Heart right ventricle (tissue), 16 donors: Measurements from ENCODE around the gene PCDH15. TPM values are rescaled to one million over a fixed set of nuclear protein-coding genes. Genes with fewer than 3 reads are reported as not detected.

Source experiments
- ATAC-seq, 8 donors: fragments of 200-7000 bp; cut with Tn5 transposase; one replicate each; pipeline ENCODE4 v1.9.1; 2020; ENCODE audit warnings: mild to moderate bottlenecking in 8 of 8, moderate library complexity in 8 of 8, moderate number of reproducible peaks in 1 of 8
- DNase-seq, 2 donors: peaks; one replicate each; pipeline ENCODE4 v3.0.0-alpha.2; 2020
- H3K27ac ChIP-seq, 10 donors: fragments of 200-600 bp; sonication (generic) in 2 of 10; one replicate each; pipeline versions ENCODE4 v1.5.0 to v1.8.0; 2020 to 2022; ENCODE audit warnings: mild to moderate bottlenecking in 3 of 10
- H3K27me3 ChIP-seq, 7 donors: fragments of 200-600 bp; one replicate each; pipeline ENCODE4 v1.8.0; 2021 to 2022; ENCODE audit warnings: mild to moderate bottlenecking in 2 of 7
- H3K36me3 ChIP-seq, 9 donors: fragments of 200-600 bp; sonication (generic) in 1 of 9; one replicate each; pipeline versions ENCODE4 v1.5.0 to v1.8.0; 2020 to 2022; ENCODE audit warnings: mild to moderate bottlenecking in 2 of 9
- H3K4me1 ChIP-seq, 9 donors: fragments of 200-600 bp; sonication (generic) in 1 of 9; one replicate each; pipeline versions ENCODE4 v1.5.0 to v1.8.0; 2020 to 2022; ENCODE audit warnings: mild to moderate bottlenecking in 4 of 9
- H3K4me3 ChIP-seq, 10 donors: fragments of 200-600 bp; sonication (generic) in 2 of 10; one replicate each; pipeline versions ENCODE4 v1.5.0 to v1.8.0; 2020 to 2022; ENCODE audit warnings: mild to moderate bottlenecking in 7 of 10, moderate library complexity in 2 of 10
- H3K9me3 ChIP-seq, 11 donors: fragments of 200-600 bp in 10 of 11; sonication (generic) in 2 of 11; one replicate each; pipeline versions ENCODE4 v1.5.0 to v1.8.0; 2013 to 2022; ENCODE audit warnings: mild to moderate bottlenecking in 2 of 11, control low read depth in 1 of 11, moderate library complexity in 1 of 11
- WGBS, 2 donors: extraction: QIAGEN DNeasy Blood & Tissue Kit; methylation state at CpG; one replicate each; pipeline ENCODE4 v1.1.7; 2013; ENCODE audit warnings: inconsistent platforms in 1 of 2; 5-methylcytosine and 5-hydroxymethylcytosine counted together
- intact Hi-C, 10 donors: fragments of 100-400 bp; cut with DNase I; formaldehyde crosslinking; loops; one replicate each; pipeline versions ENCODE4 v1.11.1 to v1.14.2; 2022
- polyA plus RNA-seq, 2 donors: library from polyadenylated mRNA; stranded (reverse); fragments of 200-250 nt; gene quantifications; one replicate each; pipeline ENCODE4 v1.2.3, GENCODE V29; 2013
- total RNA-seq, 10 donors: library from RNA; stranded (reverse); fragmentation: NEBNext Ultra II Directional in 3 of 10; extraction: Animal tissue kit (Norgen Biotek cat#: 25700) in 3 of 10; gene quantifications; one replicate each; pipeline versions ENCODE4 v1.2.1 to v1.2.4, GENCODE V29; 2021 to 2023
- TF ChIP-seq, protein P1 (sequence below), 9 donors: fragments of 200-600 bp; sonication (generic) in 2 of 9; IDR thresholded peaks; one replicate each; pipeline versions ENCODE4 v1.5.0 to v1.8.0; 2021 to 2022; ENCODE audit warnings: antibody characterized with exemption in 9 of 9, mild to moderate bottlenecking in 5 of 9, moderate library complexity in 1 of 9
- donor health status: Arrhythmogenic right ventricular cardiomyopathy.
- donor health status: ischemic (EF 13 %, LVEDD 7.1; RV severe dilation, severe dysfunction).
- donor health status: healthy with polysubstance abuse.
- donor health status: DM: no; HTN: yes; CAD: no.
- donor health status: DM: no; HTN: no; CAD: no.
- donor health status: ischemic (EF 25% LVEDD 6.9; RV normal size, moderate dysfunction).
- donor health status: ischemic (EF 25% LVEDD 5.7; RV mildly dilated, moderate dysfunction).
- donor health status: healthy.
- donor health status: DM: yes; HTN: yes; CAD: no.
- donor health status: Ischemic cardiomyopathy.
- donor health status: ischemic (EF 35%, LVEDD 5.7; RV mildly dilated, moderate dysfunction).
- donor health status: nonischemic (EF 11% LVEDD 7.7; RV severe dilation, severe dysfunction).
- donor health status: DM: yes; HTN: yes; CAD: no.
- donor health status: PGD.
- donor health status: ischemic (EF 29% LVEDD 5.4; RV normal size, mild dysfunction).
- donor health status: nonischemic (EF 23%, LVEDD 6.1; RV moderate dilation, normal function).

PCDH15 gene
- total and polyA plus RNA-seq, 12 donors = 0.05 to 1.00 (median 0.34) TPM

DNA sequence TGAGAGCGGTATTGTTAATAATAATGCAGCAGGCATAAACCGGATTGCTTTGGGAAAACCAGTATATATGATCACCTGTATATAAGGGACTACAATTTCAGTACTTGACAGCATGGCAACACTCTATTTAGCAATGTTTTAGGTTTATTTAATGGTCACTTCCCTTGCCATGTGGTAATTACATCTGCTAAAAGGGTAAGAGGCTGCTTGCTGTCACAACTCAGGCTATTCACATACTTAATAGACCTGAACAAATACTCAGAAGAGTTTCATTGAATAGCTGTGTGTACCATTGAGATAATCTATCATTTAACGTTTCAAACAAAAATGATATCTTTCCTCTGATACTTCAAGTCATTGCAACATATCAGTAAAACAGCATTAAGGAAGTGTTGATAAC is 90.1 kb downstream of the PCDH15 start:
- Histone ChIP-seq H3K36me3 (no peaks in the 10 kb centered on the region), H3K27me3 (no peaks in the 10 kb centered on the region), H3K4me1 (no peaks in the 10 kb centered on the region), H3K4me3 (no peak overlapping the region), H3K9me3 (peaks cover 0 to 5% (median 0%) of the 10 kb centered on the region in 11 donors), H3K27ac (no peak overlapping the region)
- ATAC-seq (no peak), DNase-seq (no peak)
- intact Hi-C loops = no loop called here
- WGBS, 2 donors = 61 to 64% methylated on average over 3 of the region's 3 CpGs
- TF ChIP-seq, protein P1, sequence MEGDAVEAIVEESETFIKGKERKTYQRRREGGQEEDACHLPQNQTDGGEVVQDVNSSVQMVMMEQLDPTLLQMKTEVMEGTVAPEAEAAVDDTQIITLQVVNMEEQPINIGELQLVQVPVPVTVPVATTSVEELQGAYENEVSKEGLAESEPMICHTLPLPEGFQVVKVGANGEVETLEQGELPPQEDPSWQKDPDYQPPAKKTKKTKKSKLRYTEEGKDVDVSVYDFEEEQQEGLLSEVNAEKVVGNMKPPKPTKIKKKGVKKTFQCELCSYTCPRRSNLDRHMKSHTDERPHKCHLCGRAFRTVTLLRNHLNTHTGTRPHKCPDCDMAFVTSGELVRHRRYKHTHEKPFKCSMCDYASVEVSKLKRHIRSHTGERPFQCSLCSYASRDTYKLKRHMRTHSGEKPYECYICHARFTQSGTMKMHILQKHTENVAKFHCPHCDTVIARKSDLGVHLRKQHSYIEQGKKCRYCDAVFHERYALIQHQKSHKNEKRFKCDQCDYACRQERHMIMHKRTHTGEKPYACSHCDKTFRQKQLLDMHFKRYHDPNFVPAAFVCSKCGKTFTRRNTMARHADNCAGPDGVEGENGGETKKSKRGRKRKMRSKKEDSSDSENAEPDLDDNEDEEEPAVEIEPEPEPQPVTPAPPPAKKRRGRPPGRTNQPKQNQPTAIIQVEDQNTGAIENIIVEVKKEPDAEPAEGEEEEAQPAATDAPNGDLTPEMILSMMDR (IDR thresholded peaks at IDR 0.05) = no peak

- DNase-seq = no peak
- no peaks in the 10 kb centered on the region for H3K27me3 ChIP-seq
- H3K36me3 ChIP-seq = no peaks in the 10 kb centered on the region
- H3K4me3 ChIP-seq = no peak overlapping the region
- whole genome bisulfite sequencing, 2 donors = 67 to 71% methylated on average over 8 of the region's 8 CpGs
- TF ChIP-seq, protein P1 (IDR thresholded peaks at IDR 0.05) = no peak
- no peak for ATAC-seq
- peaks cover 0 to 11% (median 0%) of the 10 kb centered on the region in 11 donors for H3K9me3 ChIP-seq
- intact Hi-C loops = no loop called here
- H3K27ac ChIP-seq = no peak overlapping the region
- no peaks in the 10 kb centered on the region for H3K4me1 ChIP-seq
Measured at GRCh38 chr10:54708591-54708990, 92.4 kb downstream of the PCDH15 start.

GRCh38 chr10:54708021-54708420 is 93.0 kb downstream of the PCDH15 start:
- ATAC-seq (no peak), DNase-seq (no peak)
- TF ChIP-seq, protein P1 (IDR thresholded peaks at IDR 0.05) = no peak
- H3K4me3 ChIP-seq = no peak overlapping the region
- H3K36me3 ChIP-seq = no peaks in the 10 kb centered on the region
- 51 to 67% methylated on average over 2 of the region's 2 CpGs for WGBS, 2 donors
- intact Hi-C loops = no loop called here
- H3K4me1 ChIP-seq = no peaks in the 10 kb centered on the region
- H3K27ac ChIP-seq = no peak overlapping the region
- H3K27me3 ChIP-seq = no peaks in the 10 kb centered on the region
- H3K9me3 ChIP-seq = peaks cover 0 to 16% (median 0%) of the 10 kb centered on the region in 11 donors

DNA sequence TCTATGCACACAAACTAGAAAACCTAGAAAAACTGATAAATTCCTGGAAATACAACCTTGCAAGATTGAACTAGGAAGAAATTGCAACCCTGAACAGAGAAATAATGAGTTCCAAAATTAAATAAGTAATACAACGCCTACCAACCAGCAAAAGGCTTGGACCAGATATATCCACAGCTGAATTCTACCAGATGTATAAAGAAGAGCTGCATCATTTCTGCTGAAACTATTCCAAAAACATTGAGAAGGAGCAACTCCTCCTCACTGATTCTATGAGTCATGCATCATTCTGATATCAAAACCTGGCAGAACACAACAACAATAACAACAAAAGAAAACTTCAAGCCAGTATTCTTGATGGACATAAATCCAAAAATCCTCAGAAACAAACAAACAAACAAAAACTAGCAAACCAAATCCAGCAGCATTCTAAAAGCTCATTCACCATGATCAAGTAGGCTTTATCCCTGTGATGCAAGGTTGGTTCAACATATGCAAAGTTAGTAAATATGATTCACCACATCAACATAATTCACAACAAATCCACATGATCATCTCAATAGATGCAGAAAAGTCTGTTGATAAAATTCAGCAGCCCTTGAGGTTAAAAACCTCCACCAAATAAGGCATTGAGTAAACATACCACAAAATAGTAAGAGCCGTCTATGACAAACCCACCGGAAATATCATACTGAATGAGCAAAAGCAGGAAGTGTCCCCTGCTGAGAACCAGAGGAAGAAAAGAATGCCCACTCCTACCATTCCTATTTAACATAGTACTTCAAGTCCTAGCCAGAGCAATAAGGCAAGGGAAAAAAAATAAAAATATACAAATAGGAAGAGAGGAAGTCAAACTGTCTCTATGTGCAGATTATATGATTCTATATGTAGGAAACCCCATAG is 98.2 kb downstream of the PCDH15 start:
- ATAC-seq (no peak), DNase-seq (no peak)
- Histone ChIP-seq H3K9me3 (peaks cover 0 to 16% (median 0%) of the 10 kb centered on the region in 11 donors), H3K27ac (no peak overlapping the region), H3K27me3 (no peaks in the 10 kb centered on the region), H3K4me3 (no peak overlapping the region), H3K4me1 (no peaks in the 10 kb centered on the region), H3K36me3 (no peaks in the 10 kb centered on the region)
- intact Hi-C loops = no loop called here
- TF ChIP-seq, protein P1 (IDR thresholded peaks at IDR 0.05) = no peak
- WGBS, 2 donors = 74 to 75% methylated on average over 3 of the region's 3 CpGs
